HG03175 (cell line): ENCODE measurements around the gene C17orf113.

Experiments used
- ATAC-seq: cut with Tn5 transposase; IDR thresholded peaks from one replicate; pipeline ENCODE4 v1.9.1; 2021; ENCODE audit warnings: mild to moderate bottlenecking, moderate library complexity; ENCODE audit not compliant: unreplicated experiment

Gene C17orf113

DNA sequence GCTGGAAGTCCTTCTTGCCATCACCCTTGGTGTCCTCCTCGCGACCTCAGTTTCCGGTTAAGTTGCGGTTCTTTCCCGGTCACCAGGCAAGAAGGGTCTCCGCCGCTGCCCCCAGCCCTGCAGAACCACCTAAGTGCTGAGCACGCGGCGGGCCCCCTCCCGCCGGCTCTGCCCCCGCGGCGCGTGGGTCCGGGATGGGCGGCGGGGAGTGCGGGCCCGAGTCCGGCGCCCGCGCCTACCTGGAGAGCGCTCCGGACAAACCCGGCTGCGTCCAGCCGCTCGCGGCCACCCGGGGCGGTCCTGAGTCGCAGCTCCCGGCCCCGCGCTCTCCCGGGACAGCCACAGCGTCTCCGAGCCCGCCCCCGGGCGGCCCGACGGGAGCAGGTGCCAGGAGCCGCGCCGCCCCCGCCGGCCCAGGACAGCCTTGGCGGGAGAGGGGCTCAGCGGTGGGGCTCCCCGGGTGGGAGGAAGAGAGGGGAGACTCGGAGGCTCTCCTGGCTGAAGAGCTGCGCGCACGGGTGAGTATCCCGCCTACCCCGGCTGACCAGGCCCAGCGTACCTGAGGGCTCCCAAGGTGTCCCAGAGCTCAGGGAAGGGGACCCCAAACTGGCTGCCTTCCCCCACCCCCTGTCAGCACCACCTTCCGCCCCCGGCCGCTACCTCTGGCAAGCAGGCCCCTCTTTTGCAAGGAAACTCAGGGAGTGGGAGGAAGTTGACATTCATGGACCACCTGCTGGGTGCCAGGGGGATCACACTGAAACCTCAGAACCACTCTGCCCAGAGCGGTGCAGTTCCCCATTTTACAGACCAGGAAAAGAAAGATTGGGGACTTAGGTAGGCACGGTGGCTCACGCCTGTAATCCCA, 22.2 kb upstream of the C17orf113 start:
- ATAC-seq: no peak

GRCh38 chr17:42071810-42072209, 21.4 kb upstream of the C17orf113 start:
- ATAC-seq: no peak

DNA sequence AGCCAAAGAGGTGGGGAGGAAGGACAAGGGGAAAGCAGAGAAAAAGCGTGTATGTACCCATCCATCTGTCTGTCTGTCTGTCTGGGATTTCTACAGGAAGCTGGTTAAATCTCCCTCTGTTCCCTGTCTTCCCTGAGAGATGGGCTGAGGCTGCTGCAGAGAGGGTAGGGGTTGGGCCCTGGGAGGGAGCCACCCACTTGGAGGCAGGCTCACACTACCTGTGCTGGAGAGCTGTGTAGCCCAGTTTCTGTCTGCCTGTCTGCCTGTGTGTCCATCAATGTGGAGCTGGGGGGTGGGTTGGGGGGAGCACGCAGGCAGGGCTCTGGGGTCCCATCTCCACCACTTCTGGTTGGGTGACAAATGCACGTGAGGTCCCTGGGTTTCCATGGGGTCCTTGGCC, 18.6 kb upstream of the C17orf113 start:
- ATAC-seq: no peak

- no peak for ATAC-seq
Measured at GRCh38 chr17:42067371-42068091, 17.1 kb upstream of the C17orf113 start.

GRCh38 chr17:42065201-42065600, 14.8 kb upstream of the C17orf113 start:
- ATAC-seq: no peak

DNA sequence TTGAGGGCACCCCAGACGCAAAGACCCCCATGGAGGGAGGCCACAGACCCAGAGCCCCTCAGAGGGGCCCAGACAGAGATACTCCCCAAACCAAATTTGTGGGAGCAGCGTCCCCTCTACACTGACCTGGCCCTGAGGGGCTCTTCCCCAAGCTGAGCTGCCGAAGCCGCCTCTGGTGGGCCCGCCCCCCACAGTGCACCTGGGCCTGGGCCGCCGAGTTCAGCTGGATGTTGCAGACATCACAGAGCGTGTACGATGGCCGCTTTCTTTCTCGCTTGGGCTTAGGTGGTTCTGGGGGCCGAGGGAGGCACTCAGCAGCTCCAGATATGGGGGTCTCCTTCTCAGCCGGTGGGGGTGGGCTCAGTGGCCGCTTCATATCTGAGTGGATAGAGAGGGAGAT, 12.3 kb upstream of the C17orf113 start:
- ATAC-seq: no peak

GRCh38 chr17:42061646-42062487, 11.5 kb upstream of the C17orf113 start:
- ATAC-seq: no peak

GRCh38 chr17:42060231-42060630, 9.8 kb upstream of the C17orf113 start:
- ATAC-seq: no peak

- ATAC-seq: no peak
Measured at GRCh38 chr17:42059815-42060214, 9.4 kb upstream of the C17orf113 start.

- no peak for ATAC-seq
Measured at GRCh38 chr17:42058063-42058462, 7.7 kb upstream of the C17orf113 start.

- ATAC-seq: no peak
Measured at GRCh38 chr17:42056635-42057034, 6.2 kb upstream of the C17orf113 start.

- no peak for ATAC-seq
Measured at GRCh38 chr17:42055496-42055895, 5.1 kb upstream of the C17orf113 start.

GRCh38 chr17:42055027-42055426, 4.6 kb upstream of the C17orf113 start:
- no peak for ATAC-seq

DNA sequence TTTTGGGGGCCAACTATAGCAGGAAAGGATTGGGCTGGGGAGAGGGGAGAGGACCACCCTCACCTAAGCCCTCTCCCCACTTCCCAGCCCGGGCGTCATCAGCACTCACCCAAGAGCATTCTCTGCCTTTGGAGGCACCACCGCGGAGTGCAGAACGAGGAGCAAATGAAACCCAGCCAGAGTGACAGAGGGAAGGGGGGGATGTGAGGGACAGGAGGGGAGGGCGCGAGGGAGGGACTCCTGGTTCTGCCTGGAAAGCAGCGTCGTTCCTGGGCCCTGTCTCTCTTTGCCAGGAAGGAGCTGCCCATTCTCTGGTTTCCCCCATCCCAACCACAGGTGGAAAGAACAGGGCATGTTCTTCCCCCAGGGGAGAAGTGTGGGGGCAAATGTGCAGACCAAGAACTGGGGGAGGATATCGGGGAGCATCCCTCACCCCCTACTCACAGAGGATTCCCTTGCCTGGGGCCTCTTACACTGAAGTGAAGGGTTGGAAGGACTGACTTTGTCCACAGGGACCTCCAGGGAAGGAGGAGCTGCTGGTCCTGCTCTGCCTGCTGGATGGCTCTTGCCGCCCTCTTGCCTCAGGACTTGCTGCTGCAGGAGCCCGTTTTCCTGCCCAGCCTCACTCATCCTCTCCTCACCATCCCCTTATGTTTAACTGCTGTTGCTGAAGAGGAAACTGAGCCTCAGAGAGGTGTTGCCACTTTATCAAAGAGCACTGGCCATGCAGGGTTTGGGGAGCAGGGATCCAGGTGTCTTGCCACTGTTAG, 3.5 kb upstream of the C17orf113 start:
- ATAC-seq: no peak

DNA sequence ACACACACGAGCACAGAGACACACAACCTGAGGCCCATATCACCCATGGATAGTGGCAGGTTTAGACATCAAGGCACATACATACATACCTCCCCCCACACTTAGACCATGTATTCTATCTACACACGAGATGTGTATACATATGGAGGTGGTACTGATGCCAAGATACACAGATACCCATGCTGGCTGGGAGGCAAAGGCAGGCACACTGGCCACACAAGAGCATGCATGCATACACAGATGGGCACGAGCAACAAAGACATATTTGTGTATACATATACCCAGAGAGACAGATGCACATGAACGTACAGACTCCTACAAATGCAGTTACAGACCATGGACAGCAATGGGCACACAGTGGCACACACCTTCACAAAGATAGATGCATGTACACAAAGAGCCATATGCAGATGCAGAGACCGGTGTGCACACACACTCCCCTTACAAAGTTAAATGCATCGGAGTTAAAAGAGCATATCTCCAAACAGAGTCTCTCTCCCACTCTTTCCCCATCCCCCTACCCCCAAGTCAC, 2.0 kb upstream of the C17orf113 start:
- no peak for ATAC-seq

- no peak for ATAC-seq
Measured at GRCh38 chr17:42051645-42052044, 1.2 kb upstream of the C17orf113 start.

DNA sequence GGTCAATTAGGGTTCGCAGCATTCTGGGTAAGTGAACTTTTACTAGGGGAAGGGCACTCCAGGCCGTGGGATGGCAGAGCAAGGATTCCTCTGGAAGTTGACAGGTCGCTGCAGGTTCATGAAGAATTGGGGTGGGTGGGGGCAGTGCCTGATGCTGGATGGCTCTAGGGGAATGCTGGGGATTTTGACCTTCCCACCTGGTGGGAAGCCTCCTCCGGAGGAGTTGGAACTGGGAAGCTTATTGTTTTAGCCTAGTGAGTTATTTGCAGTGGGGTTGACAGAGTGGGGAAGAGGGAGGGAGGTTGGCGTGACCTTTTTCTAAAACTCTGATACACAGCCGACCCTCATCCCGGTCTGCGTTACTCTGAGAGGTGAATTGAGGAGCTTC, 606 bp upstream of the C17orf113 start:
- no peak for ATAC-seq

- ATAC-seq: no peak
Measured at GRCh38 chr17:42049834-42050392, 488 bp downstream of the C17orf113 start.

DNA sequence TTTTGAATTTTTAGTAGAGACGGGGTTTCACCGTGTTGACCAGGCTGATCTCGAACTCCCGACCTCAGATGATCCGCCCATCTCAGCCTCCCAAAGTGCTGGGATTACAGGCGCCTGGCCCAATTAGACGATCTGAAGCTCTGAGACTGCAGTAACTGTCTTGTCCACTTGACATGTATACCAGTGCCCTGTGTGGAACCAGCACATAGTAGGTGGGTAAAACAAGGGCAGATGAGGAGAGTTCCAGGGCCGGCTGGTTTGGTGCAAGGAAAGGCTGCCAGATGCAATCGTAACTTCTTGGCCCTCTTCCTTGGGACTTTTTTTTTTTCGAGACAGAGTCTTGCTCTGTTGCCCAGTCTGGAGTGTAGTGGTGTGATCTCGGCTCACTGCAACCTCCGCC, 3.1 kb downstream of the C17orf113 start:
- ATAC-seq: no peak

- ATAC-seq: no peak
Measured at GRCh38 chr17:42045719-42046118, 4.7 kb downstream of the C17orf113 start.
